ENCODE measurements around the gene COL9A1. TPM values are rescaled to one million over a fixed set of nuclear protein-coding genes. Genes with fewer than 3 reads are reported as not detected.

The COL9A1 gene
- polyA plus RNA-seq, 4 donors = 29.4 to 43.2 (median 36.1) TPM

DNA sequence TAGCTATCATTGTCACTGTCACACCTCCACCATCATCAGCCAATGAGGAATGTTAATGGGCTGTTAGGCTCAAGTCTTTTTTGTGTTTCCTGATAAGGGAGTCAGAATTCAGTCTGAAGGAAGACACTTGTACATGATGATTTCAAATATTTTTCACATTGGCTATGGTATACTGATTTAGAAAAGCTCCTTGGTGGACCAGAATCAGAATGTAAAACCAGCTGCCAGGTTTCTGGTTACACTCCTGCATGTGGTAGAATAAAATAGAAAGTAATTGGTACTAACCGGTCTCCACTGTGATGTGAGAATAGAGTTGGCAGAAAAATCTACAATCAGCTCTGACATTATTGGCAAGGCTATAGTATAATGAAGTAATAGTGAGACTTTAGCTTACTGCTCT is 10.7 kb downstream of the COL9A1 start:
- DNase-seq (ENCODE audit: low read depth in 4 of 4, low spot score in 3 of 4) = no peak

DNA sequence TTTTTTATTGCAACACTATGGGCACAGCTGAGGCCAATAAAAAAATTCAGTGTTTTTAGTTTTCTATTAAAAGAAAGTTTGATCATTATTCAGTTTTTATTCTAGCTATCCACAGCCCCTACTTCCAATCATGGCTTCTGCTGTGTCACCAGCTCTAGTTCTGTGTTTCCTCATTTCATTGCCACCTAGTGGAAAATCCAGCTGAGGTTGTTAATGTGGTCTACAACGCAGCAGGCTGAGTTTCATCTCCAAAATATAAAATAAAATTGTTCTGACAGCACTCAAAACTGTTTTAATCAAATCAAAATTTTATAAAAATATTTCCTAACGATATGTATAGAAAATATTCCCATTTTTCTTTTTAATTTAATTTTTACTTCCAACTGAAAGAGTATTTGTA is 13.6 kb downstream of the COL9A1 start:
- DNase-seq (ENCODE audit: low read depth in 4 of 4, low spot score in 3 of 4) = no peak

- DNase-seq (ENCODE audit: low read depth in 4 of 4, low spot score in 3 of 4) = no peak
These were observed 16.0 kb downstream of the COL9A1 start for GRCh38 chr6:70286905-70287304.

DNA sequence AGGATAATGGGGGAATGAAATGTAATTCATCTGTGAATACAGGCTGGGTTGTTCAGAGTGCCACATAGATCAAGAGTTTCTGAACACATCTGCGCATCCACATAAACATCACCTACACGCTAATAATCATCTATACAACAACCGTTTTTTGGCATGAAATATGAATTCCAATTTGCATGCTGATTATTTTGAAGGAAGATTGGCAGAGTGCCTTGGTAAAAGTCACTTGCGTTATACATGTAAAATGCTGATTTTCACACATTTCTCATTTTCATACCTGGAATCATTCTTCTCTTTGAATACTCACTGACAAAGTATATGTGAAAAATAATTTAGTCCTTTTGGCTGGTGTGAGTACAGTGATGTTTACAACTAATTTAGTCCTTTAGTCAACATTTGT is 17.7 kb downstream of the COL9A1 start:
- no peak for DNase-seq (ENCODE audit: low read depth in 4 of 4, low spot score in 3 of 4)

DNA sequence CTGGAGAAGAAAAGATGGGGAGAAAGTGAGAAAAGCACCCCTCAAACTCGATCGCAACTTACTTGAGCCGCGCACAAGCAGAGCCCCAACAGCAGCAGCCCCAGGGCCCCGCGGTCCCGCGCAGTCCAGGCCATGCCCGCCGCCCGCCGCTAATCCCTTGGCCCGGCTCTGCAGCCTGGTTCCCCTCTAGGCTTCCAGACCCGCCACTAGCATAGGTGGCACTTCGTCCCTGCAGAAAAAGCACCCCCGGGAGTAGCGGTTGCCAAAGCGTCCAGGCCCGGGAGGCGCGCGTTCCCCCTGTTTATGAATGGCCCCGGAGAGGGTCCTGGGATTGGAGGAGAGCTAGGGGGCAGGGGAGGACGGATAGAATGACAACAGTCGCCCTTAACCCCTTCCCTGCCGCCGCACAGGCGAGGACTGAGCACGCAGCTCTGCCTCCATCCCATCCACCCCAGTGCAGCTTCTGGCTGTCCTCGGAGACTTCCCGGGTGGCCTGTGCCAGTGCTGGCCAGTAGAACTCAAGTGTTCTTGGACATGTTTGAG is 19.9 kb downstream of the COL9A1 start:
- no peak for DNase-seq (ENCODE audit: low read depth in 4 of 4, low spot score in 3 of 4)

DNA sequence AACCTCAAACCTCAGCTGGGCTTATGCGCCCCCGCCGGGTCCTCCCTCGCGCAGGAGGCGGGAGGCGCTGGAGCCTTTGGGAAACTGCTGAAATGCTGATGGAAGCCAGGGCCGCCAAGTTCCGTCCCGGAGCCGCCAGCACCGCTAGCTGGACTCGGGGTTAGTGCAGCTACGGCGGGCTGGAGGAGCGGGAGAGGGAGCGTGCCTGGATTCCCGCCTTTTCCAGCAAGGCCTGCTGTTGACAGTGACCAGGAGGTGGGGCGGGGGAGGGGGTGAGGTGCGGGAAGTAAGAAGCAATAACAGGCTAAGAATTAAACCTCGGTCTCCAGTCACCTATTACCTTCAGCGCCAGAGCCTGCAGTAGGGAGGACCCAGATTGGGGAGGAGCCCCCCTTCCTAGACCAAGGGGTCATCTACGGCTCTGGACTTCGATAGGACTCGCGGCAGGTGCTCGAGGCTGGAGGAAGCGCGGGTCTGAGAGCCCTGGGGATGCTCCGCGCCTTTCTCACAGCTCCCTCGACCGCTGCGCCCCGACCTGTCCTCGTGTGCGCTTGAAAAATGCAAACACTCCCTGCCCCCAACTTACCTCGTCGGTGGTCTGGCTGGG is 20.5 kb downstream of the COL9A1 start:
- no peak for DNase-seq (ENCODE audit: low read depth in 4 of 4, low spot score in 3 of 4)

- DNase-seq (ENCODE audit: low read depth in 4 of 4, low spot score in 3 of 4) = no peak
These were observed 21.0 kb downstream of the COL9A1 start for GRCh38 chr6:70281923-70282311.

- no peak for DNase-seq (ENCODE audit: low read depth in 4 of 4, low spot score in 3 of 4)
These were observed 22.5 kb downstream of the COL9A1 start for GRCh38 chr6:70280400-70280853.

DNA sequence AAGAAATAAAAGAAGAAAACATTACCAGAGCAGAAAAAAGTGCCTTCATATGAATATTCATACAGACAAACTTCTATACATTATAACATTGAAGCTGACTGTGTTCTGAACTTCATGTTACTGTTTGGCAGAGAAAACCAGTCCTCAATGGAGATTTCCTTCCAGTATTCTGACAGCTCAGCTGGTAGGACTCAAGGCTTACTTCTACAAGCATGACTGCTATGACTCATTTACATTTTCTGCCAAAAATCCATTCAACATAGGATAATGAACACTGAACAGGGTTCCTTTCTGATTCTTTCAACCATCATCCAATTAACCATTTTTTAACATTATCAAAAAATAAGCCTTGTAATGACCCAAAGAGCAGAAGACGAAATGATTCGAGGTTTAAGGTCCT is 25.4 kb downstream of the COL9A1 start:
- no peak for DNase-seq (ENCODE audit: low read depth in 4 of 4, low spot score in 3 of 4)

DNA sequence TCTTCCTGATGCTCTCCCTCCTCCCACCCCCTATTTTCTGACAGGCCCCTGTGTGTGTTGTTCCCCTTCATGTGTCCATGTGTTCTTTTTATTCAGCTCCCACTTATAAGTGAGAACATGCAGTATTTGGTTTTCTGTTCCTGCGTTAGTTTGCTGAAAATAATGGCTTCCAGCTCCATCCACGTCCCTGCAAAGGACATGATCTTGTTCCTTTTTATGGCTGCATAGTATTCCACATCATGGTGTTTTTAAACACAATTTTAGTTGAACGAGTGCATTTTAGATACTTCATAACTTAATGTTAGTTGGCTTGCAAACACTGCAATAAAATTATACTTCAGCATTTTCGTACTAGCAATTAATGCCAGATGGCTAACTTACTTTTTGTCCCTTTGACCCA is 28.5 kb downstream of the COL9A1 start:
- no peak for DNase-seq (ENCODE audit: low read depth in 4 of 4, low spot score in 3 of 4)

DNA sequence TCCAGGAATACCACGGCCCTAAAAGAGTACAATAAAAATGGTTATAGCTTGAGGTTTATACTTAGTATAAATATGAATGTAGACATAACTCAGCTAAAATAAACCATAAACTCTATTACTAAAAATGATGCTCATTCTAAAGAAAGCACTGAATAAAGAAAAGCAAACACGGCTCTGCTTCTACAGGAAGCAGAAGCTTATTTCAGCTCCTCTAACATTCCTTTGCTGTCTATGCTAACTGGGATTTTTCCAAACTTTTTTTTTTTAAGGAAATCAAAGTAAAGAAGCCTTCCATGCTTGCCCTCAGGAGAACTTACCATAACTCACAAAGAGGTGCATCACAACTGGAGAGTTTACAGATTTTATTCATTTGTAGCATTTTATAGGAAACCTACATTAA is 30.8 kb downstream of the COL9A1 start:
- no peak for DNase-seq (ENCODE audit: low read depth in 4 of 4, low spot score in 3 of 4)

DNA sequence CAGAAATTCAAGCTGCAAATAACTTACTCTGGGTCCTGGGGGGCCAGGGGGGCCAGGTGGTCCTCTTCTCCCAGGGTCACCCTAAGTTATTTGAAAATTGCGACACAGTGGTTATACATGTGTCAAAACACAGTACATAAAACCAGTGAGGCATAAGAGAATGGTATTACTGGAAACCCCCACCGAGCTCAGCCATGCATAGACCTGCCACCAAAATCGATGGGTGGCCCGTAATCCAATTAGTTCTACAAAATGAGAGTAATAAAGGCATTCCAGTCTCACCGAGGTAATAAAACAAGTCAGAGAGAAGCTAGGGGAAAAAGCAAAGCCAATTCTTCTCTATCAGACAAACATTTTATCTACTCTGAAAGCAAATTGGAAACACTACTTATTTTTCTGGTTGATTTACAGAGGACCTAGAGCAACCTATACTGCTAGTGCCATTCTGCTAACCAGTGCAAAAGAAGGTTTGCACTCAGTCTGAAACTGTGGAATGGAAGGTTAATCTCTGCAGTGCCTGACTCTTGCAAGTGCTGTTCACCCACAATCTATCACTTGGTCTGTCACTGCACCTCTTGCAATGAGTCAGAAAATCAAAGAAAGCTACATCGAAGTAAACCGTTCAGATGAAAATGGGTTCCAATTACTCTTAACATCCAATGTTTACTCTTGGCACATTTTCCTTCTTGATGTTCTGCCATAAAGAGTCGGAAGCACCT is 32.4 kb downstream of the COL9A1 start:
- DNase-seq (ENCODE audit: low read depth in 4 of 4, low spot score in 3 of 4) = no peak

- DNase-seq (ENCODE audit: low read depth in 4 of 4, low spot score in 3 of 4) = no peak
These were observed 36.7 kb downstream of the COL9A1 start for GRCh38 chr6:70266142-70266541.

DNA sequence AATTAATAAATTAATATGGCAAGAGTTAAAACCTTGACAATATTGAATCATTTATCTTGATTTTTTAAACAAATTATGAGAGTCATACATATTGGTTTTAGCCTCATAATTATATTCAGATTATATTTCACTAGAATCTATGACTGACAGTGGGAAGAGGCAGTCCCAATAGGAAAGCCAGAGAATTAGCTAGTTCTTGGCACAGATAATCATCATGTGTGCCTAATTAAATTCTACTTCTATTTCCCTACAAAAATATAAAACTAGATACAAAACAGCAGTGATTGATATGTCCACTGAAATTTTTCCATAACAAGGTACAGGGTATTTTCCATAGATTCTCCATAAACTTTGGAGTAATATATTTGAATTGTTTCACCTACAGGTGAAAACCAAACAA is 38.6 kb downstream of the COL9A1 start:
- DNase-seq (ENCODE audit: low read depth in 4 of 4, low spot score in 3 of 4) = no peak

DNA sequence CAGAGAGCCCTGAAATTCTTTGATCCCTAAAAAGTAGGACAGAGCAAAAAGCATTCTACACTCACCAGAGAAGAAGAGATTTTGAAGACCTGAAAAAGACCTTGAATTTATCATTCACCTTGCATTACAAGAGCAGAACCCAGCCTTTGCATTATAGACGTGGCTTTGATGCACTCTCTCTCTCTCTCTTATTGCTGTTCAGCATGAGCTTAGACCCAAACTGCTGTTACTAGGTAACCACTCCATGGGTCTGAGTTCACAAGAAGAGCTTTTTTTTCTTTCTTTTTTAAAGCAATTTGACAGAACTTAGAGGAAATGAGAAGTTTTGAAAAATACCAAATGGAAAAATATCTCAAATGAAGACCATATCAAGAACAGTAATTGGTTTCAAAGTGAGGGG is 44.4 kb downstream of the COL9A1 start:
- DNase-seq (ENCODE audit: low read depth in 4 of 4, low spot score in 3 of 4) = no peak

GRCh38 chr6:70257768-70258273 is 45.1 kb downstream of the COL9A1 start:
- no peak for DNase-seq (ENCODE audit: low read depth in 4 of 4, low spot score in 3 of 4)

DNA sequence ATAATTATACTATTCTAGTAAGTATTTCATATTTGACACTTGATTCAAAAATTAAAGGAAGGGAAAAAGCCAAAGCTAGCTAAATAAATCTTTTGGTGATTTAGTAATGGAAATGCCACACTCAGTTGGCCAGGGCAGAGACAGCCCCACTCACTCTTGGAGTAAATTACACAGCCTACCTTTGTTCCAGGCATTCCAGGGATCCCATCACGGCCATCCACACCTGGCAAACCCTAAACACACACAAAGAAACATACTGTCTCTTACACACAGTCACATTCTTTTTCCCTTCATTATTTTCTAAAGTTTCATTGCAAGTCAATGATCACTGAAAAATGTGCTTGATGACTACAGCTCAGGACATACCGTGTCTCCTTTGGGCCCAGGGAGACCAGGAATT is 48.1 kb downstream of the COL9A1 start:
- DNase-seq (ENCODE audit: low read depth in 4 of 4, low spot score in 3 of 4) = no peak

DNA sequence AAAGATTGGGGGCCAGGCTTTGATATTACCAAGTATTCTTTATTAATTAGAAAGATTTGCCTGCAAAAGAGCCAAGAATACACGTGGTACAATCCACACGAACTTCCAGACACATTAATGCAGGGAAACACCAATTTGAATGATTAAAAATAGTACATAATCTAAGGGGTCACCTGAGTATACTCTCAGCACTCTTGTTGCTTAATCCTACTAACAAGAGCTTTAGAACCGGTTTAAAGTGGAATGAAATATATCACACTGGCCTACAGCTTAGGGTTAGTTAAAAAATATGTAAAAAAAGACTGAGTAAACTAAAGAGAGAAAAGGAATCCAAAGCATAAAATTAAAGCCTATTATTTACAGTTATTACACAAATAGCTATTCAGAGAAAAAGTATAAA is 49.0 kb downstream of the COL9A1 start:
- no peak for DNase-seq (ENCODE audit: low read depth in 4 of 4, low spot score in 3 of 4)

DNA sequence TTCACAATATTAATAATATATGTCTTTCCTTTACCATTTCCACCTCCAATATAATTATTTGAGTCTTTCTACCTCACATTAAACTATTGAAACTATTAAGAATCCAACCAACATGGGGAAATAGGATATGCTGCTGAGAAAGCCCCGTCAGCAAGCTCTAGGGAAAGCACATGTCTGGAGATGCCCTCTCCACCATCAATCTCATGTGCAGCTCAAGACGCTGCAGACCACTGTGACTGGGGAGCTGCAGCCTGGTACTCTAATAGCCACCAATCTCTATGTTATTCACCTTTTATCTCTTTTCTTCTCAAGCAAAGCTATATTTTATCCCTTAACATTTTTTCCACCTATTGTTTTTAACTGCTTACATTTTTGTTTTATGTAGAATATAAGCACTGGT is 50.3 kb downstream of the COL9A1 start:
- DNase-seq (ENCODE audit: low read depth in 4 of 4, low spot score in 3 of 4) = no peak

DNA sequence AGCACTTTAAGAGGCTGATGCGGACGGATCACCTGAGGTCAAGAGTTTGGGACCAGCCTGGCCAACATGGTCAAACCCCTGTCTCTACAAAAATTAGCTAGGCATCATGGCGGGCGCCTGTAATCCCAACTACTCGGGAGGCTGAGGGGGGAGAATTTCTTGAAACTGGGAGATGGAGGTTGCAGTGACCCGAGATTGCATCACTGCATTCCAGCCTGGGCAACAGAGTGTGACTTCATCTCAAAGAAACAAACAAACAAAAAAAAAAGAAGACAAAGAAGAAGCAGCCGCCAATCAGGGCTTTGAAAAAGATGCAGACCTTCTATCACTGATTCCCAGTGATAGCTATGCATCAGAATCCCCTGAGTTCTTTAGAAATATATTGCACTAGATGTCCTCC is 56.8 kb downstream of the COL9A1 start:
- DNase-seq (ENCODE audit: low read depth in 4 of 4, low spot score in 3 of 4) = no peak

- DNase-seq (ENCODE audit: low read depth in 4 of 4, low spot score in 3 of 4) = no peak
These were observed 60.9 kb downstream of the COL9A1 start for GRCh38 chr6:70241991-70242420.

DNA sequence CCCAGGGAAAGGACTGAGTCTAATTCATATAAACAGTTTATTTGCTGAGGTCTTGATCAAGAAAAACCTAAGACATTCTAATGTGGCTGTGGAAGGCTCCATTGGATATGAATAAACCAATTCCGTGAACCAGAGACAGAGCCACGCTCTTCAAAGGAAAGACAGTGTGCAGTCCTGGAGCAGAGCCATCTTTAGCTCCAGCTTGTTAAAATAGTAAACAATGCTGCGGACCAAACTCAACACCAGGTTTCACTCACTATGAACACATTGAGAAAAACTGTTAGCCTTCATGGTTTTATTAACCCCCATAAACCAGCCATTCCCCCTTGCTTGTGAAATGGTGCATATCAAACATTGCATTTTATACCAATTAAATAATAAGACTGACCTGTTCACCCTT is 61.9 kb downstream of the COL9A1 start:
- DNase-seq (ENCODE audit: low read depth in 4 of 4, low spot score in 3 of 4) = no peak
